Neural crest cell (in vitro differentiated cells): ENCODE data around the gene CLCN4. TPM values are rescaled to one million over a fixed set of nuclear protein-coding genes. Genes with fewer than 3 reads are reported as not detected.

ENCODE experiments used
- DNase-seq: peaks from one replicate; pipeline ENCODE4 v3.0.0; 2021; ENCODE audit warnings: low read depth, mixed read lengths, low spot score
- H3K27ac Mint-ChIP-seq: one replicate; pipeline ENCODE4 v1.8.0; 2021; ENCODE audit warnings: mild to moderate bottlenecking, mixed read lengths; ENCODE audit not compliant: unreplicated experiment
- H3K27me3 Mint-ChIP-seq: 2 replicates; pipeline ENCODE4 v1.8.0; 2021; ENCODE audit warnings: low read depth, mild to moderate bottlenecking, mixed read lengths
- H3K36me3 Mint-ChIP-seq: 2 replicates; pipeline ENCODE4 v1.8.0; 2021; ENCODE audit warnings: low read depth, mild to moderate bottlenecking, mixed read lengths
- H3K4me1 Mint-ChIP-seq: 2 replicates; pipeline ENCODE4 v1.8.0; 2021; ENCODE audit warnings: mixed read lengths
- H3K4me3 Mint-ChIP-seq: one replicate; pipeline ENCODE4 v1.8.0; 2021; ENCODE audit warnings: mild to moderate bottlenecking, mixed read lengths
- H3K9me3 Mint-ChIP-seq: 2 replicates; pipeline ENCODE4 v1.8.0; 2021; ENCODE audit warnings: mixed read lengths
- total RNA-seq: library from RNA; stranded (reverse); gene quantifications from 2 replicates; pipeline ENCODE4 v1.2.1, GENCODE V29; 2021
- TF ChIP-seq, protein P1 (sequence below): fragments of 200-600 bp; sonication (generic); conservative IDR thresholded peaks from 2 replicates; pipeline ENCODE4 v1.5.0; 2021; ENCODE audit warnings: antibody characterized with exemption, mild to moderate bottlenecking

The CLCN4 gene
- total RNA-seq, 1 donor from 2014 or later, result 8.8 TPM

DNA sequence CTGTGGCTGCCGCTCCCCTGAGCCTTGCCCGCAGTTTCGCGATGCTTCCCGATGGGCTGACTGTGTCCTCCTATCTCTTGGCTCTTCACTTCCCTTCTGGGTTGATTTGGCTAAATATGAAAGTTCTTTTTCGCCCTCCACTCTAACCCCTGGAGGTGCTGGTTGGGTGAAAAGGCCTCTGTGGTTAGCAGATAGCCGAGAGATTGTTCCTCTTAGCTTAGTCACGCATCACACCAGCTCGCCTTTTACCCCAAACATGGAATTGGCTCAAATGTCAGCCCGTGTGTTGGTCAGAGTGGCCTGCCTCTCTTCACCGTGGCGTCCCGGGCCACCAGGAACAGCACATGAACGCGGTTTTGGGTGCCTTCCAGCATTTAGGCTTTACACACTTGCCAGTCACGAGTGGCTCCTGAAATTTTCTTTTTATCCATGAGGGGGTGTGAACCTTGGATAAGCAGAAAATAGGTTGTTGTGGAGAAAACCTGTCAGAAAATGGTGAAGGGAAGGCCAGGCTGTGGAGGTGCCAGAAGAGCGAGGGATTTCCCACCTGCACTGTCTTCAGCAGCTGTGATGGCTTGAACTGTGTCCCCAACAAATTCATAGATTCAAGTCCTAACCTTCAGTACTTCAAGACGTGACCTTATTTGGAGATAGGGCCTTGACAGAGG lies 8.9 kb downstream of the CLCN4 start:
- DNase-seq, result no peak
- no peak overlapping the region for H3K4me3 Mint-ChIP-seq
- peaks cover 7% of the 10 kb centered on the region for H3K4me1 Mint-ChIP-seq
- TF ChIP-seq, protein P1, sequence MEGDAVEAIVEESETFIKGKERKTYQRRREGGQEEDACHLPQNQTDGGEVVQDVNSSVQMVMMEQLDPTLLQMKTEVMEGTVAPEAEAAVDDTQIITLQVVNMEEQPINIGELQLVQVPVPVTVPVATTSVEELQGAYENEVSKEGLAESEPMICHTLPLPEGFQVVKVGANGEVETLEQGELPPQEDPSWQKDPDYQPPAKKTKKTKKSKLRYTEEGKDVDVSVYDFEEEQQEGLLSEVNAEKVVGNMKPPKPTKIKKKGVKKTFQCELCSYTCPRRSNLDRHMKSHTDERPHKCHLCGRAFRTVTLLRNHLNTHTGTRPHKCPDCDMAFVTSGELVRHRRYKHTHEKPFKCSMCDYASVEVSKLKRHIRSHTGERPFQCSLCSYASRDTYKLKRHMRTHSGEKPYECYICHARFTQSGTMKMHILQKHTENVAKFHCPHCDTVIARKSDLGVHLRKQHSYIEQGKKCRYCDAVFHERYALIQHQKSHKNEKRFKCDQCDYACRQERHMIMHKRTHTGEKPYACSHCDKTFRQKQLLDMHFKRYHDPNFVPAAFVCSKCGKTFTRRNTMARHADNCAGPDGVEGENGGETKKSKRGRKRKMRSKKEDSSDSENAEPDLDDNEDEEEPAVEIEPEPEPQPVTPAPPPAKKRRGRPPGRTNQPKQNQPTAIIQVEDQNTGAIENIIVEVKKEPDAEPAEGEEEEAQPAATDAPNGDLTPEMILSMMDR, result no peak
- peaks cover 8% of the 10 kb centered on the region for H3K36me3 Mint-ChIP-seq
- no peak overlapping the region for H3K27ac Mint-ChIP-seq
- no peaks in the 10 kb centered on the region for H3K27me3 Mint-ChIP-seq
- peaks cover 10% of the 10 kb centered on the region for H3K9me3 Mint-ChIP-seq

DNA sequence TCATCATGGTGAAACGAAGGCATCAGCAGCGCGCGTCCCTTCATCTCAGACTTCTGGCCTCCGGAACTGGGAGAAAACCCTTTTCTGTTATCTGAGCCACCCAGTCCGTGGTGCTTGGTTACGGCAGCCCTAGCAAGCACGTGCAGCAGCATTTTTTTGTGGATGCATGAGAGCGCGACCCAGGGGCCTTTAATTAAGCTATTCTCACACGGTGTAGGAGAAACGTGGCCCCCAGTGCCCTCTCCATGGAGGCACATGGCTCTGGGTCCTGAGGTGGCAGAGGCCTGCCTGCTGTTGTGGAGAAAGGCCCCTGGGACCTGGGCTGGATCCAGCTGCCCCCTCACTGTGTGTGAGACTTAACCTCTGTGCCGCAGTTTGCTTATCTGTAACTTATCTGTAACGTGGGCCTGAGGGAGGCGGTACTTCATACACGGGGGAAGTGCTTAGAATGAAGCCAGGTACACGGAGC lies 9.5 kb downstream of the CLCN4 start:
- Mint-ChIP-seq H3K27ac (no peak overlapping the region), H3K9me3 (peaks cover 10% of the 10 kb centered on the region), H3K36me3 (peaks cover 8% of the 10 kb centered on the region), H3K4me3 (no peak overlapping the region), H3K4me1 (peaks cover 7% of the 10 kb centered on the region), H3K27me3 (no peaks in the 10 kb centered on the region)
- no peak for DNase-seq
- TF ChIP-seq, protein P1, result no peak

DNA sequence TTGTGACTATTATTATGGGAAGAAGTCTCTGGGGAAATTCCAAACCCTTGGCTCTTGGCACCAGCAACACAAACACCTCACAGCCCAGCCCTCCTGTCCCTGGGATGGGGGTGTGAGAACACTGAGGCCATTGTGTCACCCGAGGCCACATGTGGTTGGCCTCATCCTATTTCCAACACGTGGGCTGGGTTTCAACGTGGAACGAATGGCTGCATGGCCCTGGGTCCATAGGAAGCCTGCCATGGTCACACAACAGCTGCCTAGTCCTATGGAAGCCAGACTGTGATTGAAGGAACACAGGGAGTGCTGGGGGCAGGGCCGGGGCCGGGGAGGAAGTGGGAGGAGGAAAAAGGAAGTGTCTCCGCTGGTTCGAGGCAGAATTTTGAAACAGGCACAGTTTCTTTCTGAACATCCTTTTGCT lies 10.0 kb downstream of the CLCN4 start:
- no peak overlapping the region for H3K27ac Mint-ChIP-seq
- peaks cover 7% of the 10 kb centered on the region for H3K4me1 Mint-ChIP-seq
- H3K27me3 Mint-ChIP-seq, result no peaks in the 10 kb centered on the region
- H3K36me3 Mint-ChIP-seq, result peaks cover 8% of the 10 kb centered on the region
- TF ChIP-seq, protein P1, result no peak
- H3K9me3 Mint-ChIP-seq, result peaks cover 10% of the 10 kb centered on the region
- H3K4me3 Mint-ChIP-seq, result no peak overlapping the region
- DNase-seq, result no peak

DNA sequence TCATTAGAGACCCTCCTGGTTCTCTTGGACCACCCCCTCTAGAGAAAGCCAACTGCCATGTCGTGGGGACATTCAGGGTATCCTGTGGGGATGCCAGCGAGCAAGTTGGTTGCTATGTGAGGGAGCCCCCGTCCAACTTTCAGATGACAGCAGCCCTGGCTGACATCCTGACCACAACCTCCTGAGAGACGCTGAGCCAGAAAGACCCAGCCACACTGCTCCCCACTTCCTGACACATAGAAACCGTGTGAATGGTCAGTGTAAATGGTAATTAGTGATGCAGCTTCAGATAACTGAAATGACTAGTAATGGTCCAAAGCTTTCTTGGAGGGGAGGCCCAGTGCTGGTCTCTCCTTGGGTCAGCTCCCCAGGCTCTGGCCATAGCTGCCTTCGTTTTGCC lies 10.8 kb downstream of the CLCN4 start:
- peaks cover 10% of the 10 kb centered on the region for H3K36me3 Mint-ChIP-seq
- no peak overlapping the region for H3K4me3 Mint-ChIP-seq
- no peak for DNase-seq
- no peaks in the 10 kb centered on the region for H3K27me3 Mint-ChIP-seq
- H3K27ac Mint-ChIP-seq, result no peak overlapping the region
- H3K9me3 Mint-ChIP-seq, result peaks cover 8% of the 10 kb centered on the region
- H3K4me1 Mint-ChIP-seq, result peaks cover 11% of the 10 kb centered on the region
- TF ChIP-seq, protein P1, result no peak

DNA sequence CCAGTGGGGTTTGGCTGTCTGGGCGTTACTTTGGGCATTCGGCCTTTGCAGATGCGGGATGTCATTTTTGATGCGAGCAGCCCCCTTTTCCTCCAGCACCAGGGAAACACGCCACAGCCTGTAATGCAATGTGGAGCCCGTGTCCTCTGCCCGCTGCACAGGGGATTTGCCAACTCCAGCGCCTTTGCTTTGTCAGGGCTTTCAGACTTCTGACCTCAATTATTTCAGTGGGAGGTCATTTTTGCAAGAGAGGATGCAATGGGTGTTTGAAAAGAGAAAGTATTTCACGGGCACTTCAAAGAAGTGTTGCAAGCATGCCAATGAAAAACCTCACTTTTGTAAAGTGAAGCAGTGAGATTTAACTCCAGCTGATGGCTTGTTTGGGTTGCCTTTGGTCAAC lies 11.5 kb downstream of the CLCN4 start:
- DNase-seq, result no peak
- TF ChIP-seq, protein P1, result no peak
- Mint-ChIP-seq H3K27me3 (no peaks in the 10 kb centered on the region), H3K9me3 (peaks cover 8% of the 10 kb centered on the region), H3K4me3 (no peak overlapping the region), H3K4me1 (peaks cover 11% of the 10 kb centered on the region), H3K36me3 (peaks cover 10% of the 10 kb centered on the region), H3K27ac (no peak overlapping the region)
